SK-N-MC (cell line): ENCODE data around the gene JOSD2.

ENCODE experiments used
- EZH2 ChIP-seq: fragments of 200-600 bp; sonication (generic); IDR thresholded peaks from one replicate; pipeline ENCODE4 v1.6.1; 2017; ENCODE audit warnings: antibody characterized with exemption
- FOXP2 ChIP-seq: optimal IDR thresholded peaks from 2 replicates; pipeline ENCODE3; 2011; ENCODE audit warnings: mild to moderate bottlenecking, moderate library complexity; ENCODE audit not compliant: insufficient read depth; ENCODE audit errors: extremely low read length, control extremely low read depth
- POLR2AphosphoS5 ChIP-seq: IDR thresholded peaks from 2 replicates; pipeline ENCODE4 v1.6.1; 2012; ENCODE audit warnings: mild to moderate bottlenecking, low read depth, low read length, borderline replicate concordance

- TF ChIP-seq POLR2AphosphoS5, result no peak
- TF ChIP-seq EZH2, result no peak
- TF ChIP-seq FOXP2, result no peak
Measured at GRCh38 chr19:50462970-50463369, 48.0 kb downstream of the JOSD2 start.
